HCT116 (cell line): ENCODE data around the gene DDX41. TPM values are rescaled to one million over a fixed set of nuclear protein-coding genes. Genes with fewer than 3 reads are reported as not detected.

Experiments used
- ATAC-seq: fragments of 200-7000 bp; cut with Tn5 transposase; 2 replicates; pipeline ENCODE4 v1.9.1; 2020; ENCODE audit warnings: mild to moderate bottlenecking, moderate library complexity
- BruUV-seq: library from RNA; stranded (reverse); fragments of 400-500 nt; replicated peaks from 2 replicates; lab custom pipeline; 2021; lab: Mats Ljungman, UMichigan
- CTCF ChIA-PET: fragments of 300-600 bp; sonication (Branson Sonifier 250); formaldehyde crosslinking; loops from one replicate; lab custom pipeline; 2021; ENCODE audit warnings: antibody characterized with exemption; lab: Charles Lee
- POLR2A ChIA-PET: fragments of 300-600, 350-600 bp; sonication (Branson Sonifier 250); formaldehyde crosslinking; loops from one replicate; lab custom pipeline; 2021; ENCODE audit warnings: antibody characterized with exemption; lab: Charles Lee
- RAD21 ChIA-PET, 2 experiments: fragments of 300-600 bp; sonication (Branson Sonifier 250); formaldehyde crosslinking; loops; one replicate each; lab custom pipeline; 2023; ENCODE audit warnings: low total read pairs in 2 of 2; ENCODE audit not compliant: uncharacterized antibody in 2 of 2, unreplicated experiment in 2 of 2, low non-redundant PET in 1 of 2; lab: Charles Lee
- DNase-seq: peaks from one replicate; pipeline ENCODE4 v3.0.0-alpha.2; 2010; ENCODE audit warnings: low read depth, low spot score
- H2AFZ ChIP-seq: fragments of 200-600 bp; shearing (Covaris generic), sonication (generic); 2 replicates; pipeline ENCODE4 v1.6.1; 2017; ENCODE audit warnings: low read depth, mixed run types, mixed read lengths, antibody characterized with exemption, low read length; ENCODE audit not compliant: poor library complexity, severe bottlenecking
- H3K27ac ChIP-seq: 2 replicates; pipeline ENCODE4 v1.5.1; 2012; ENCODE audit warnings: low read depth, low read length
- H3K27me3 ChIP-seq: fragments of 200-600 bp; sonication (generic); 2 replicates; pipeline ENCODE4 v1.6.1; 2016; ENCODE audit warnings: mixed run types, low read length, mixed read lengths; ENCODE audit not compliant: insufficient read depth
- H3K36me3 ChIP-seq, 2 experiments: fragments of 200-500 bp in 1 of 2; fragments of 200-600 bp in 1 of 2; sonication (Bioruptor generic) in 1 of 2; sonication (generic) in 1 of 2; 2 replicates each; pipeline versions ENCODE4 v1.5.1 to v1.6.1; 2014 to 2016; ENCODE audit warnings: low read length in 2 of 2, inconsistent platforms in 1 of 2, mixed read lengths in 1 of 2, mixed run types in 1 of 2; ENCODE audit not compliant: insufficient read depth in 2 of 2, control insufficient read depth in 1 of 2
- H3K4me1 ChIP-seq, 2 experiments: fragments of 200-600 bp in 1 of 2; sonication (generic) in 1 of 2; 2 replicates each; pipeline versions ENCODE4 v1.5.1 to v1.6.1; 2012 to 2017; ENCODE audit warnings: low read length in 2 of 2, inconsistent platforms in 1 of 2, mild to moderate bottlenecking in 1 of 2, mixed read lengths in 1 of 2, mixed run types in 1 of 2, moderate library complexity in 1 of 2; ENCODE audit not compliant: insufficient read depth in 2 of 2, control insufficient read depth in 1 of 2
- H3K4me2 ChIP-seq: fragments of 200-600 bp; sonication (generic); 2 replicates; pipeline ENCODE4 v1.6.1; 2017; ENCODE audit warnings: mixed run types, low read length, mixed read lengths
- H3K4me3 ChIP-seq, 2 experiments: fragments of 200-600 bp in 1 of 2; sonication (generic) in 1 of 2; replicated peaks in 1 of 2; 2 replicates each; pipeline ENCODE4 v1.5.1; 2011 to 2016; ENCODE audit warnings: low read length in 2 of 2, control low read depth in 1 of 2, low read depth in 1 of 2, mild to moderate bottlenecking in 1 of 2, mixed read lengths in 1 of 2, mixed run types in 1 of 2
- H3K79me2 ChIP-seq: fragments of 200-600 bp; sonication (generic); 2 replicates; pipeline ENCODE4 v1.6.1; 2017; ENCODE audit warnings: mild to moderate bottlenecking, mixed run types, low read length, moderate library complexity, mixed read lengths; ENCODE audit not compliant: insufficient read depth
- H3K9ac ChIP-seq: fragments of 200-600 bp; sonication (generic); 2 replicates; pipeline ENCODE4 v1.6.1; 2016; ENCODE audit warnings: low read length, mixed read lengths
- H3K9me2 ChIP-seq: fragments of 200-600 bp; sonication (generic), shearing (Covaris generic); 2 replicates; pipeline ENCODE4 v1.6.1; 2017; ENCODE audit warnings: mixed run types, mild to moderate bottlenecking, moderate library complexity; ENCODE audit not compliant: insufficient read depth
- H3K9me3 ChIP-seq, 2 experiments: fragments of 200-500 bp in 1 of 2; fragments of 200-600 bp in 1 of 2; sonication (Bioruptor generic) in 1 of 2; sonication (generic) in 1 of 2; 2 replicates each; pipeline ENCODE4 v1.6.1; 2014 to 2017; ENCODE audit warnings: low read length in 2 of 2, mixed read lengths in 2 of 2, inconsistent platforms in 1 of 2, low read depth in 1 of 2, mild to moderate bottlenecking in 1 of 2, mixed run types in 1 of 2, moderate library complexity in 1 of 2; ENCODE audit not compliant: control insufficient read depth in 1 of 2, insufficient read depth in 1 of 2
- H4K20me1 ChIP-seq: fragments of 200-600 bp; sonication (generic), shearing (Covaris generic); 2 replicates; pipeline ENCODE4 v1.6.1; 2017; ENCODE audit warnings: mixed run types, mild to moderate bottlenecking, moderate library complexity; ENCODE audit not compliant: insufficient read depth
- CEBPB ChIP-seq: IDR thresholded peaks from 2 replicates; pipeline ENCODE4 v1.6.1; 2012; ENCODE audit warnings: low read depth
- ELF1 ChIP-seq: IDR thresholded peaks from 2 replicates; pipeline ENCODE4 v1.6.1; 2012; ENCODE audit warnings: low read depth, borderline replicate concordance
- FOSL1 ChIP-seq: IDR thresholded peaks from 2 replicates; pipeline ENCODE4 v1.6.1; 2012; ENCODE audit warnings: low read depth
- JUND ChIP-seq: IDR thresholded peaks from 2 replicates; pipeline ENCODE4 v1.6.1; 2012
- POLR2A ChIP-seq: IDR thresholded peaks from 2 replicates; pipeline ENCODE4 v1.7.0; 2011; ENCODE audit warnings: borderline replicate concordance; ENCODE audit not compliant: insufficient read depth, insufficient read length; ENCODE audit errors: extremely low read depth
- POLR2AphosphoS5 ChIP-seq: IDR thresholded peaks from 2 replicates; pipeline ENCODE4 v1.6.1; 2011; ENCODE audit warnings: mild to moderate bottlenecking, low read depth, low read length, moderate library complexity
- TCF7L2 ChIP-seq: IDR thresholded peaks from 2 replicates; pipeline ENCODE4 v1.7.0; 2011; ENCODE audit warnings: borderline replicate concordance, inconsistent platforms; ENCODE audit not compliant: insufficient read depth, insufficient read length; ENCODE audit errors: extremely low read depth
- YY1 ChIP-seq: IDR thresholded peaks from 2 replicates; pipeline ENCODE4 v1.6.1; 2011; ENCODE audit warnings: low read length, low read depth, moderate library complexity, mild to moderate bottlenecking; ENCODE audit not compliant: insufficient replicate concordance; ENCODE audit errors: extremely low read depth
- ZBTB33 ChIP-seq: IDR thresholded peaks from 2 replicates; pipeline ENCODE4 v1.6.1; 2011; ENCODE audit warnings: mild to moderate bottlenecking, low read length, moderate library complexity; ENCODE audit not compliant: insufficient replicate concordance; ENCODE audit errors: extremely low read depth
- ZFX ChIP-seq: fragments of 450-650 bp; IDR thresholded peaks from 2 replicates; pipeline ENCODE4 v1.6.1; 2017
- intact Hi-C: fragments of 100-400 bp; cut with micrococcal nuclease; formaldehyde crosslinking; loops from 2 replicates; pipeline ENCODE4 v1.10.0; 2022
- total RNA-seq: library from RNA; stranded (reverse); gene quantifications from one replicate; pipeline ENCODE4 v1.2.1, GENCODE V29; 2021; ENCODE audit not compliant: unreplicated experiment
- TF ChIP-seq, protein P1 (sequence below): IDR thresholded peaks from 2 replicates; pipeline ENCODE4 v1.6.1; 2012

Gene DDX41
- total RNA-seq, 1 experiment from 2014 or later, result 141 TPM

GRCh38 chr5:177524941-177525655, 8.3 kb upstream of the DDX41 start (continued):
- TF ChIP-seq TCF7L2, result no peak
- no peak for TF ChIP-seq FOSL1
- TF ChIP-seq YY1, result no peak
- no peak for TF ChIP-seq JUND

GRCh38 chr5:177524539-177524900, 7.8 kb upstream of the DDX41 start:
- peaks cover 22 to 28% of the 10 kb centered on the region in 2 experiments; a peak in 3 of 4 replicates for H3K36me3 ChIP-seq
- TF ChIP-seq POLR2AphosphoS5, result no peak
- no peak for TF ChIP-seq JUND
- TF ChIP-seq, protein P1, sequence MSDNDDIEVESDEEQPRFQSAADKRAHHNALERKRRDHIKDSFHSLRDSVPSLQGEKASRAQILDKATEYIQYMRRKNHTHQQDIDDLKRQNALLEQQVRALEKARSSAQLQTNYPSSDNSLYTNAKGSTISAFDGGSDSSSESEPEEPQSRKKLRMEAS, result no peak
- no peak for TF ChIP-seq POLR2A
- TF ChIP-seq ZFX, result no peak
- TF ChIP-seq ELF1, result no peak
- TF ChIP-seq ZBTB33, result no peak
- TF ChIP-seq CEBPB, result no peak
- RAD21 ChIA-PET, result no interaction called here
- no peak for DNase-seq
- no peak for ATAC-seq
- BruUV-seq, result no TSS peak
- H3K27ac ChIP-seq, result no peak overlapping the region
- H3K79me2 ChIP-seq, result 0 out of 2 replicates have a peak, but pooled peaks cover 2% of the 10 kb centered on the region
- no peaks in the 10 kb centered on the region for H4K20me1 ChIP-seq
- POLR2A ChIA-PET, result no interaction called here
- H2AFZ ChIP-seq, result no peak overlapping the region
- no peaks in the 10 kb centered on the region for H3K9me3 ChIP-seq
- peaks cover 0 to 3% of the 10 kb centered on the region in 2 experiments; a peak in 1 of 4 replicates for H3K4me1 ChIP-seq
- no peak overlapping the region for H3K9ac ChIP-seq
- H3K4me2 ChIP-seq, result no peak overlapping the region
- CTCF ChIA-PET, result no interaction called here
- no peaks in the 10 kb centered on the region for H3K27me3 ChIP-seq
- no peaks in the 10 kb centered on the region for H3K9me2 ChIP-seq
- intact Hi-C loops, result no loop called here
- H3K4me3 ChIP-seq, result no peak overlapping the region
